ENCODE data around the gene IL18BP. TPM values are rescaled to one million over a fixed set of nuclear protein-coding genes. Genes with fewer than 3 reads are reported as not detected.

IL18BP gene
- total RNA-seq = 1 to 10 TPM; 3.1 to 9.6 TPM

DNA sequence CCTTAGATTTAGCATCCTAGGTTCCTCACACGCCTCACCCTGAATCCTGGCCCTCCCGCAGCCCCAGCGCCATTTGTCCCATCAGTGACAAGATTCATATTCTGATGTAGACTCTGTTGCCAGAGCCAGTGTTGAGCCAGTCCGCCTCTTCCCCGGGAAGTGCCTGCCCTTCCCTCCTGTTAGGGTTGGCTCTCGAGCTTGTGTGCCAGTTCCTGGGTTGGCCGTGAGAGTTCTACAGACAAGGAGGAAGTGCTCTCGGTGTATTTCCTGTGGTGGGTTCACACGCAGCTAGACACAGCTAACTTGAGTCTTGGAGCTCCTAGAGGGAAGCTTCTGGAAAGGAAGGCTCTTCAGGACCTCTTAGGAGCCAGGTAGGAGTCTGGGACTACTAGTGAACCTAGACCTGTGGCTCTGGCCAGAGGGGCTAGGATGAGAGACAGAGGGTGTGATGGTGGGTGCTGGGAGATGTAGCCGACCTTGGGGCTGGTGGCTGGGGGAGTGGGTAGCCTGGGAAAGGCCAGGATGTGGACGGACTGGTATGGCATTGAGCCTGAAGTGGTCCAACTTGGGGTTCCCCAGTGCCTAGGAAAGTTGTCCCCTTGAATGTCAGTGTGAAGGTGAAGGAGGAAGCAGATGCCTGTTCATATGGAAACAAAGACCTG is at the start of gene IL18BP:
Gene IL18BP, plus strand, starts transcription at position 261 of the 662 bp plus-strand sequence. CDS start 1,076 bp downstream, outside the sequence.
- intact Hi-C loops (cut with DNase I) = no loop called here
- H3K27me3 ChIP-seq = no peaks in the 10 kb centered on the region
- DNase-seq (peak in 1 of 4 donors; percentile 65), ATAC-seq (no peak)
- WGBS, 2 donors = 75 to 80% methylated on average over 9 to 11 of the region's 11 CpGs
- peak within 1 kb of the TSS; percentile 27 to 67 (median 44) for H3K27ac ChIP-seq
- H3K4me1 ChIP-seq = peaks cover 16% of the 10 kb centered on the region
- no peaks in the 10 kb centered on the region for H3K9me3 ChIP-seq
- no peak for TF ChIP-seq POLR2A (IDR thresholded peaks at IDR 0.05)
- H3K36me3 ChIP-seq (replicated peaks in 1 of 2; ENCODE audit: insufficient read depth in 1 of 2, low read depth in 2 of 2) = peaks cover 7 to 10% of the 10 kb centered on the region in 2 donors
- H3K4me3 ChIP-seq = no peak within 1 kb of the TSS

DNA sequence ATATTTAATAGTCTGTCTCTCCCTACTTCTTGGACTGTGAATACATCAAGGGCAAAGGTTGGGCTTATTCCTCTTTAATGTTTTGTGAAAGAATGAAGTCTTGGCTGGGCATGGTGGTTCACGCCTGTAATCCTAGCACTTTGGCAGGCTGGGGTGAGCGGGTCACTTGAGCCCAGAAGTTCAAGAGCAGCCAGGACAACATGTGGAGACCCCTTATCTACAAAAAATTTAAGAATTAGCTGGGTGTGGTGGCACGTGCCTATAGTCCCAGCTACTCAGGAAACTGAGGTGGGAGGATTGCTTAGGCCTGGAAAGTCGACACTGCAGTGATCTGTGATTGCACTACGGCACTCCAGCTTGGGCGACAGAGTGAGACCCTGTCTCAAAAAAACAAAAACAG is 49.7 kb upstream of the IL18BP start:
- peaks cover 31% of the 10 kb centered on the region for H3K4me1 ChIP-seq
- intact Hi-C loops (cut with DNase I) = no loop called here
- H3K36me3 ChIP-seq (replicated peaks in 1 of 2; ENCODE audit: insufficient read depth in 1 of 2, low read depth in 2 of 2) = no peaks in the 10 kb centered on the region
- 56 to 60% methylated on average over 6 of the region's 6 CpGs for WGBS, 2 donors
- H3K27me3 ChIP-seq = no peaks in the 10 kb centered on the region
- TF ChIP-seq, protein P1, sequence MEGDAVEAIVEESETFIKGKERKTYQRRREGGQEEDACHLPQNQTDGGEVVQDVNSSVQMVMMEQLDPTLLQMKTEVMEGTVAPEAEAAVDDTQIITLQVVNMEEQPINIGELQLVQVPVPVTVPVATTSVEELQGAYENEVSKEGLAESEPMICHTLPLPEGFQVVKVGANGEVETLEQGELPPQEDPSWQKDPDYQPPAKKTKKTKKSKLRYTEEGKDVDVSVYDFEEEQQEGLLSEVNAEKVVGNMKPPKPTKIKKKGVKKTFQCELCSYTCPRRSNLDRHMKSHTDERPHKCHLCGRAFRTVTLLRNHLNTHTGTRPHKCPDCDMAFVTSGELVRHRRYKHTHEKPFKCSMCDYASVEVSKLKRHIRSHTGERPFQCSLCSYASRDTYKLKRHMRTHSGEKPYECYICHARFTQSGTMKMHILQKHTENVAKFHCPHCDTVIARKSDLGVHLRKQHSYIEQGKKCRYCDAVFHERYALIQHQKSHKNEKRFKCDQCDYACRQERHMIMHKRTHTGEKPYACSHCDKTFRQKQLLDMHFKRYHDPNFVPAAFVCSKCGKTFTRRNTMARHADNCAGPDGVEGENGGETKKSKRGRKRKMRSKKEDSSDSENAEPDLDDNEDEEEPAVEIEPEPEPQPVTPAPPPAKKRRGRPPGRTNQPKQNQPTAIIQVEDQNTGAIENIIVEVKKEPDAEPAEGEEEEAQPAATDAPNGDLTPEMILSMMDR (IDR thresholded peaks at IDR 0.05) = no peak
- no peak for TF ChIP-seq POLR2A (IDR thresholded peaks at IDR 0.05)
- H3K9me3 ChIP-seq = no peaks in the 10 kb centered on the region
- DNase-seq (no peak), ATAC-seq (peak; percentile 18)
- H3K4me3 ChIP-seq = no peak overlapping the region
- peak overlapping the region; percentile 13 to 73 (median 59) for H3K27ac ChIP-seq

DNA sequence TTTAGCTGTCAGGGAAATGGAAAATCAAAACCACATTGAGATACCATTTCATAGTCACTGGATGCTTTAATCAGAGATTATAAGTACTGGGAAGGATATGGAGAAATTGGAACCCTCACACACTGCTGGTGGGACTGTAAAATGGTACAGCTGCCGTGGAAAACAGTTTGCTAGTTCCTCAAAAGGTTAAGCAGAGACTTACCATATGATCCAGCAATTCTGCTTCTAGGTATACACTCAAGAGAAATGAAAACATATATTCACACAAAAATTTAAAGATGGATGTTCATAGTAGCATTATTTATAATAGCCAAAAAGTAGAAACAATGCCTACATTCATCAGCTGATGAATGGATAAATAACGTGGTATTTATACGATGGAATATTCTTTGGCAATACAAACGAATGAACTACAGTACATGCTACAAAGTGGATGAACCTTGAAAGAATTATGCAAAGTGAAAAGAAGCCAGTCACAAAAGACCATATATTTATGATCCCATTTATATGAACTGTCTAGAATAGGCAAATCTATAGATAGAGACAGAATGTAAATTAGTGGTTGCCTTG is 46.9 kb upstream of the IL18BP start:
- peaks cover 33% of the 10 kb centered on the region for H3K4me1 ChIP-seq
- intact Hi-C loops (cut with DNase I) = no loop called here
- H3K36me3 ChIP-seq (replicated peaks in 1 of 2; ENCODE audit: insufficient read depth in 1 of 2, low read depth in 2 of 2) = no peaks in the 10 kb centered on the region
- H3K4me3 ChIP-seq = no peak overlapping the region
- no peak for ATAC-seq
- WGBS, 2 donors = 76% methylated on average over 4 of the region's 4 CpGs
- no peaks in the 10 kb centered on the region for H3K27me3 ChIP-seq
- TF ChIP-seq POLR2A (IDR thresholded peaks at IDR 0.05) = no peak
- TF ChIP-seq, protein P1 (IDR thresholded peaks at IDR 0.05) = no peak
- DNase-seq = no peak
- H3K27ac ChIP-seq = no peak overlapping the region
- H3K9me3 ChIP-seq = no peaks in the 10 kb centered on the region

DNA sequence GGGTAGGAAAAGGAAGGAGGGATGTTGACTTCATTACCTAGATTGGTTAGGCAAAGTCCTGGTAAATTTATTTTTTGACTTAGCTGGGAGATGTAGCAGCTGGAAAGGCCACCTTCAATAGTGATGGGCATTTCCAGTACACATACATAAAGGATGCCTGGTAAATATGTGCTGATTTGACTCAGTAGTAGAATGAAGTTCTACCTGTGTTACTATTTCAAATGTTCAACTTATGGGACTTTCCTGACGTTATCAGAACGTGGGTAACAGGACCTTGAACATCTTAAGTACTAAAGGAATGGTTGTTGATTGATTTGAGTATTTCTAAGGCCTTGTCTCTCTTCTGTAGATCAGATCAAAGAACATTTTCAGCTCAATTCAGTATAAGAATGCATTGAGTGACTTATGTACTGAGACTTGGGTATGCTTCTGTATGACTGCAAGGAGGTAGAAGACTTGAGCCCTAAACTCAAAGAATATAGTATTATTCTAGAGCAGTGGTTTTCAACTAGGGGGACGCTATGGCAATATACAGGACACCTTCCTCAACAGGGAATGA is 42.7 kb upstream of the IL18BP start:
- no peak for ATAC-seq
- TF ChIP-seq POLR2A (IDR thresholded peaks at IDR 0.05) = no peak
- TF ChIP-seq, protein P1 (IDR thresholded peaks at IDR 0.05) = no peak
- Histone ChIP-seq H3K27ac (no peak overlapping the region), H3K9me3 (no peaks in the 10 kb centered on the region), H3K4me3 (no peak overlapping the region), H3K4me1 (peaks cover 5% of the 10 kb centered on the region), H3K36me3 (replicated peaks in 1 of 2; ENCODE audit: insufficient read depth in 1 of 2, low read depth in 2 of 2) (no peaks in the 10 kb centered on the region), H3K27me3 (no peaks in the 10 kb centered on the region)
- no peak for DNase-seq
- 30 to 38% methylated on average over 3 of the region's 3 CpGs for whole genome bisulfite sequencing, 2 donors
- intact Hi-C loops (cut with DNase I) = no loop called here

DNA sequence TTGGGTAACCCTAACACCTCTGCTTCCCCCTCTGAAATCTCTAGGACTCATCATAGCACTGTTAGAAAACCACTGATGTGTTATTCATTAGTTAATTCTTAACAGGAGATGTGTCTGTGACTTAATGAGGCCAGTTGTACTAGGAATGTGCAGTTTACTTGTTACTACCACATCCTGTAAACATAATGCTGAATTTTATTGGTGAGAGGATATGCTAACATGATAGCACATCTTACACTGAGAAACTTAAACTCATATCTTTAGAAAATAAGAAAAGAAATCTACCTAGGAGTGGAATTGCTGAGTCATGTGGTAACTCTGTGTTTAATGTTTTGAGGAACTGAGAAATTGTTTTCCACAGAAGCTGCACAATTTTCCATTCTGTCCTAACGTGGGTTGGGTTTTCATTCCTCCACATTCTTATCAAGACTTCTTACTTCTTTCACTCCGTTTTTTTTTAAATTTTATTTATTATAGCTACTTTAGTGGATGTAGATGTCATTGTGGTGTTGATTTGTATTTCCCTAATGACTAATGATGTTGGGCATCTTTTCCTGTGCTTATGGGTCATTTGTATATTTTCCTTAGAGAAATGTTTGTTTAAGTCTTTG is 36.2 kb upstream of the IL18BP start:
- WGBS, 2 donors = 62 to 71% methylated on average over 2 of the region's 2 CpGs
- TF ChIP-seq POLR2A (IDR thresholded peaks at IDR 0.05) = no peak
- TF ChIP-seq, protein P1 (IDR thresholded peaks at IDR 0.05) = no peak
- H3K27me3 ChIP-seq = no peaks in the 10 kb centered on the region
- ATAC-seq = no peak
- no peaks in the 10 kb centered on the region for H3K36me3 ChIP-seq (replicated peaks in 1 of 2; ENCODE audit: insufficient read depth in 1 of 2, low read depth in 2 of 2)
- H3K4me3 ChIP-seq = no peak overlapping the region
- no peak overlapping the region for H3K27ac ChIP-seq
- no peaks in the 10 kb centered on the region for H3K9me3 ChIP-seq
- DNase-seq = no peak
- intact Hi-C loops (cut with DNase I) = no loop called here
- no peaks in the 10 kb centered on the region for H3K4me1 ChIP-seq
